GM06990 (cell line): ENCODE results near the gene TUBB.

Experiments used
- DNase-seq: peaks from one replicate; pipeline ENCODE4 v3.0.0-alpha.2; 2011; ENCODE audit not compliant: insufficient read length; ENCODE audit errors: extremely low read depth
- H3K27me3 ChIP-seq: replicated peaks from 2 replicates; pipeline ENCODE4 v1.6.0; 2011; ENCODE audit warnings: low read length; ENCODE audit not compliant: control insufficient read depth, insufficient read depth
- H3K36me3 ChIP-seq: 2 replicates; pipeline ENCODE4 v1.5.1; 2011; ENCODE audit warnings: low read length; ENCODE audit not compliant: control insufficient read depth, insufficient read depth
- H3K4me3 ChIP-seq: replicated peaks from 2 replicates; pipeline ENCODE4 v1.5.1; 2011; ENCODE audit warnings: low read depth, mild to moderate bottlenecking, control low read depth, low read length
- CTCF ChIP-seq: IDR thresholded peaks from 2 replicates; pipeline ENCODE4 v1.5.1; 2011; ENCODE audit warnings: low read length, control low read depth, mild to moderate bottlenecking, inconsistent platforms; ENCODE audit not compliant: insufficient read depth, poor library complexity, severe bottlenecking

TUBB gene

GRCh38 chr6:30678964-30679726 lies 41.0 kb upstream of the TUBB start:
- H3K4me3 ChIP-seq, result peak overlapping the region; percentile 51
- no peaks in the 10 kb centered on the region for H3K27me3 ChIP-seq
- peak; percentile 91 for DNase-seq
- peaks cover 22% of the 10 kb centered on the region for H3K36me3 ChIP-seq
- peak; percentile 99 for TF ChIP-seq CTCF

- H3K27me3 ChIP-seq, result no peaks in the 10 kb centered on the region
- peaks cover 22% of the 10 kb centered on the region for H3K36me3 ChIP-seq
- TF ChIP-seq CTCF, result no peak
- H3K4me3 ChIP-seq, result peak overlapping the region; percentile 51
- DNase-seq, result no peak
These were observed 40.2 kb upstream of the TUBB start for GRCh38 chr6:30679765-30680535.

- peak; percentile 18 for DNase-seq
- TF ChIP-seq CTCF, result no peak
These were observed 38.4 kb upstream of the TUBB start for GRCh38 chr6:30681766-30682142.

GRCh38 chr6:30682143-30683117 lies 37.7 kb upstream of the TUBB start:
- DNase-seq, result peak; percentile 91
- TF ChIP-seq CTCF, result no peak
- Histone ChIP-seq H3K36me3 (peaks cover 12% of the 10 kb centered on the region), H3K27me3 (no peaks in the 10 kb centered on the region), H3K4me3 (peak overlapping the region; percentile 95)

More at GRCh38 chr6:30681766-30682142, 38.4 kb upstream of the TUBB start:
- H3K27me3 ChIP-seq, result no peaks in the 10 kb centered on the region
- H3K36me3 ChIP-seq, result peaks cover 16% of the 10 kb centered on the region
- H3K4me3 ChIP-seq, result peak overlapping the region; percentile 95

GRCh38 chr6:30683183-30683979 lies 36.8 kb upstream of the TUBB start:
- Histone ChIP-seq H3K4me3 (peak overlapping the region; percentile 95), H3K36me3 (peaks cover 7% of the 10 kb centered on the region), H3K27me3 (no peaks in the 10 kb centered on the region)
- no peak for DNase-seq
- TF ChIP-seq CTCF, result no peak
